Suppressor macrophage treated with lipopolysaccharide for 4 hours (primary cell): ENCODE data around the gene RPL7A.

Experiments used
- DNase-seq: peaks from one replicate; pipeline ENCODE4 v3.0.0-alpha.2; 2020

RPL7A gene

GRCh38 chr9:133393399-133393798 is 45.4 kb downstream of the RPL7A start:
- DNase-seq = no peak

GRCh38 chr9:133394687-133395271 is 46.8 kb downstream of the RPL7A start:
- DNase-seq = no peak

GRCh38 chr9:133396952-133397351 is 48.9 kb downstream of the RPL7A start:
- DNase-seq = no peak

- DNase-seq = no peak
Observed at GRCh38 chr9:133397370-133397769, 49.4 kb downstream of the RPL7A start.

- no peak for DNase-seq
Observed at GRCh38 chr9:133397895-133398294, 49.9 kb downstream of the RPL7A start.

GRCh38 chr9:133400292-133400691 is 52.3 kb downstream of the RPL7A start:
- DNase-seq = no peak
